Tibial artery (tissue), 4 donors: Measurements from ENCODE around the gene FHAD1.

Source experiments
- DNase-seq, 2 donors: peaks; one replicate each; pipeline ENCODE4 v3.0.0-alpha.2; 2019
- H3K27ac ChIP-seq, 2 donors: fragments of 200-600 bp; sonication (generic) in 1 of 2; 1 replicate in 1 of 2; 2 replicates in 1 of 2; pipeline ENCODE4 v1.5.1; 2018 to 2019; ENCODE audit warnings: mild to moderate bottlenecking in 1 of 2
- H3K27me3 ChIP-seq, 2 donors: fragments of 200-600 bp; sonication (generic) in 1 of 2; one replicate each; pipeline versions ENCODE4 v1.5.1 to v1.6.0; 2016 to 2019
- H3K36me3 ChIP-seq, 3 donors: fragments of 200-600 bp; sonication (generic) in 2 of 3; one replicate each; pipeline ENCODE4 v1.5.1; 2016 to 2019; ENCODE audit warnings: mild to moderate bottlenecking in 2 of 3
- H3K4me1 ChIP-seq, 4 donors: fragments of 200-600 bp; sonication (generic) in 2 of 4; 1 replicate in 3 of 4; 2 replicates in 1 of 4; pipeline ENCODE4 v1.5.1; 2016 to 2019
- H3K4me3 ChIP-seq, 2 donors: fragments of 200-600 bp; sonication (generic) in 1 of 2; 1 replicate in 1 of 2; 2 replicates in 1 of 2; pipeline ENCODE4 v1.5.1; 2018 to 2019; ENCODE audit warnings: mild to moderate bottlenecking in 2 of 2
- H3K9me3 ChIP-seq, 3 donors: fragments of 200-600 bp; sonication (generic) in 1 of 3; one replicate each; pipeline ENCODE4 v1.5.1; 2016 to 2019
- intact Hi-C: fragments of 100-400 bp; cut with DNase I; formaldehyde crosslinking; loops from one replicate; pipeline ENCODE4 v1.15.0; 2023; ENCODE audit warnings: low total_unique reads
- TF ChIP-seq, protein P1 (sequence below), 2 experiments: fragments of 200-600 bp in 1 of 2; fragments of 450-650 bp in 1 of 2; IDR thresholded peaks; one replicate each; pipeline ENCODE4 v1.5.1; 2017 to 2019; ENCODE audit warnings: antibody characterized with exemption in 2 of 2, mild to moderate bottlenecking in 1 of 2, moderate library complexity in 1 of 2

The FHAD1 gene

DNA sequence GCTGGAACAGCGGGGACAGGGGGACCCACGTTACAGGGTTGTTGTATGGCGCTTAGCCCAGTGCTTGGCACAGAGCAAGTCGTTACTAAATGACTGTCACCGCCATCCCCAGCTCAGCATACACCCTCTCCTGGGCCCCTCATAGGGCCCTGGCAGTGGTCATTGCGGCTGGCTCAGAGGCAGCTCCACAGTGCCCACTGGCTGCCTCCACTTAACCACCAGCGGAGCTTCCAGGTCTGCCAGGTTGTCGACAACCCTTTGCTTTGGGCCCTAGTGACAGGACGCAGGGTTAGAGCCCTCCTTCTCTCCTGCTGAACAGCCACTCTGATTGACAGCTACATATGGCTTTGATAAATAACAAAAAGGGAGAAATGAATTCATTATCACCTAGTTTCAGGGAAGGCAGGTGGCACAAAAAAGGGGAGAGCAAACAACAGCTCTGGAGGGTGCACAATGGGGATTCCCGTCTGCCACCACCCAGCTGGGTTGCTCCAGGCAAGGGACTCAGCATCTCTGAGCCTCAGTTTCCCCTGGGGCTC is 167.5 kb downstream of the FHAD1 start:
- Histone ChIP-seq H3K4me1 (peaks cover 0 to 43% (median 24%) of the 10 kb centered on the region in 4 donors), H3K9me3 (no peaks in the 10 kb centered on the region), H3K4me3 (no peak overlapping the region), H3K27me3 (no peaks in the 10 kb centered on the region), H3K36me3 (peaks cover 0 to 9% (median 6%) of the 10 kb centered on the region in 3 donors), H3K27ac (no peak overlapping the region)
- intact Hi-C loops: loop anchor here (5.0 kb wide), 1 partner anchor 87 kb away; no protein-coding TSS in a partner anchor
- TF ChIP-seq, protein P1, sequence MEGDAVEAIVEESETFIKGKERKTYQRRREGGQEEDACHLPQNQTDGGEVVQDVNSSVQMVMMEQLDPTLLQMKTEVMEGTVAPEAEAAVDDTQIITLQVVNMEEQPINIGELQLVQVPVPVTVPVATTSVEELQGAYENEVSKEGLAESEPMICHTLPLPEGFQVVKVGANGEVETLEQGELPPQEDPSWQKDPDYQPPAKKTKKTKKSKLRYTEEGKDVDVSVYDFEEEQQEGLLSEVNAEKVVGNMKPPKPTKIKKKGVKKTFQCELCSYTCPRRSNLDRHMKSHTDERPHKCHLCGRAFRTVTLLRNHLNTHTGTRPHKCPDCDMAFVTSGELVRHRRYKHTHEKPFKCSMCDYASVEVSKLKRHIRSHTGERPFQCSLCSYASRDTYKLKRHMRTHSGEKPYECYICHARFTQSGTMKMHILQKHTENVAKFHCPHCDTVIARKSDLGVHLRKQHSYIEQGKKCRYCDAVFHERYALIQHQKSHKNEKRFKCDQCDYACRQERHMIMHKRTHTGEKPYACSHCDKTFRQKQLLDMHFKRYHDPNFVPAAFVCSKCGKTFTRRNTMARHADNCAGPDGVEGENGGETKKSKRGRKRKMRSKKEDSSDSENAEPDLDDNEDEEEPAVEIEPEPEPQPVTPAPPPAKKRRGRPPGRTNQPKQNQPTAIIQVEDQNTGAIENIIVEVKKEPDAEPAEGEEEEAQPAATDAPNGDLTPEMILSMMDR (IDR thresholded peaks at IDR 0.05): no peak
- no peak for DNase-seq

DNA sequence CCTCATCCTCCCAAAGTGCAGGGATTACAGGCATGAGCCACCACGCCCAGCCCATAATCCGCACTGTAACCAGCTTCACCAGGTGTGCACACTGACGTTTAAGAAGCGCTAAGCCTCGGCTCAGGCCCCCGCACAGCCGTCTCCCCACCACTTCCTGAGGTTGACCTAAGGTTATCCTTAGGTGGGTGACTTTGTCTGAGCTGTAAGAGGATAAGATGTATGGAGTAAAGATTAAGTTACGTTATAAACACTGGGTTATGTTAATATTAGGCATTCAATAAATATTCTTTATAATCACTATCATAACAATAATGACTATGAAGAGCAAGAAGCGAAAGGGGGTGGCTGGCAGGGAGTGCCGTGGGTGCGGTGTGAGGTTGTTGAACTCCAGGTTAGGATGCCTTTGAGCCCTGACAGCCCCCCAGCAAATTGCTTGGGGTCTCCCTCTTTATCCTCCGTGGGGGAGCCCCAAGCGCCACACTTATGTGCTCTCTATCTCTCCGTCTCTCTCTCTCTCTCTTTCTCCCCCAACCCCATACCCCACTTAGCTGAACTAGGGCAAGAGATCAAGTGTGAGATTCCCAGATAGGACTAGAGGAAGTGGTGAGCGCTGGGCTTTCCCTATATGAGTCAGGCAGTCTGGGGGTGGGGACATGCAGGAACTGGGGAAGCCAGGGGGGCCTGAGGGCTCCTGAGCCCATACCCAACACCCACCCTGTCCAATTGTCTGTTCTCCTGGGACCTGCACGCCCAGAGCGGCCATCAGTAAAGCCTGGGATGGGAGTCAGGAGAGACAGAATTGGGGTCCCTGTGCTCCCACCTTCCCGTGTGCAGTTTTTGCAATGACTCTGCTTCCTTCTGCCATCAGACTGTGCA is 170.3 kb downstream of the FHAD1 start:
- peak in 1 of 2 donors; percentile 54 for DNase-seq
- TF ChIP-seq, protein P1 (IDR thresholded peaks at IDR 0.05): no peak
- Histone ChIP-seq H3K27me3 (no peaks in the 10 kb centered on the region), H3K4me3 (no peak overlapping the region), H3K27ac (no peak overlapping the region), H3K36me3 (peaks cover 0 to 9% (median 6%) of the 10 kb centered on the region in 3 donors), H3K4me1 (peaks cover 0 to 23% (median 4%) of the 10 kb centered on the region in 4 donors), H3K9me3 (no peaks in the 10 kb centered on the region)
- intact Hi-C loops: no loop called here

DNA sequence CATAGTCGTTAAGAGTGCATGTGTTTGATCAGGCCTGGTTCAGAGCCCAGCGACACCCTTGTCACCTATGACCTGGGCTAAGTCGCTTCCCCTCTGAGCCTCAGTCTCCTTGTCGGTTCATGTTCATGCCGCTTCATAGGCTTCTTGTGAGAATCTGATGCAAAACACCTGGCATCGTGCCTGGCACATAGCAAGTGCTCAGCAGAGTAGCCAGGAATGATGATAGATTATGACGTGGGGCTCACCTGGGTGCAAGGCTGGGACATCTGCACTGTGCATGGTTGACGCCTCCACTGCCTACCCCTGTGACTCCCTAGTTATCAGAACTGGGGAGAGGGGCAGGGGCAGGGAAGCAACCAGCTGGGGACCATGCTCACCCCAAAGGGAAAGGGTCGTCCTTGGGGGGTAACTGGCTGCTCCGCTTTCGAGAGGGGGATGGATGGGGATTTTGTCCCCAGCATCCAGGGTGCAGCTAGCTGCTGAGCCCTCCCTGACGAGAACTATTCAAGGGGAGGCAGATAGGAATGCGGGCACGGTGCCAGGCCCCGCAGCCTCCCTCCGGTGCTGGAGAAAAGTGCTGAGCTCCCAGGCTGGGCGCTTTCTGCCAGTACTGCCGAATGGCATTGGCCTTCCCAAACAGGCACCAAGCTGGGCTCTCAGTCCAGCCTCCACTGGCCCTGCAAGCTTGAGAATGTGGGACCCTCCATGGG is 171.9 kb downstream of the FHAD1 start:
- Histone ChIP-seq H3K4me3 (no peak overlapping the region), H3K27ac (no peak overlapping the region), H3K27me3 (no peaks in the 10 kb centered on the region), H3K9me3 (no peaks in the 10 kb centered on the region), H3K36me3 (peaks cover 0 to 5% (median 5%) of the 10 kb centered on the region in 3 donors), H3K4me1 (peaks cover 0 to 13% (median 3%) of the 10 kb centered on the region in 4 donors)
- intact Hi-C loops: no loop called here
- TF ChIP-seq, protein P1 (IDR thresholded peaks at IDR 0.05): no peak
- no peak for DNase-seq

DNA sequence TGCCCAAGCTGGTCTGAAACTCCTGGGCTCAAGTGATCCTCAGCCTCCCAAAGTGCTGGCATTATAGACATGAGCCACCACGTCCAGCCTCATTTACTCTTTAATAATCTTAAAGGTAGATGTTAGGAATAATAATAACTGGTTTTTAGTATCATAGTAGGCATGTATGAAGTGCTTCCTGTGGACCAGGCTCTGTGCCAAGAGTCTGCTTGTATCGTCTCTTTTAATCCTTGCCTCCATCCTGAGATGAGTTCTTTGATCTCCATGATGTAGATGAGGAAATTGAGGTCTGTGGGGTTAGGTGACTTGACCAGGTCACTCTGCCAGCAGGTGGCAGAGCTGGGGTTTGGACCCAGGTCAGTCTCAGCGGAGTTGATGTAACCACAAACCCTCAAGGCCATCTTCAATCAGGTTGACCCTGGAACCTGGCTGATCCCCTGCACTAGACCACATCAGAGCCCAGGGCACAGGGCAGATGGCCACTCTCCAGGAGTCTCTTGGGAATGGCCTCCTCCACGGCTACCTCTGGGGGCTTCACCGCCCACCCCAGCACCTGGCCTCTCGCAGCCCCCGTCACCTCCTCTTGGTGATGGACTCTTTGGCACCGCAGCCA is 173.9 kb downstream of the FHAD1 start:
- H3K9me3 ChIP-seq: no peaks in the 10 kb centered on the region
- intact Hi-C loops: no loop called here
- no peaks in the 10 kb centered on the region for H3K27me3 ChIP-seq
- no peak for DNase-seq
- TF ChIP-seq, protein P1 (IDR thresholded peaks at IDR 0.05): no peak
- no peak overlapping the region for H3K4me3 ChIP-seq
- H3K36me3 ChIP-seq: peaks cover 0 to 10% (median 6%) of the 10 kb centered on the region in 3 donors
- H3K4me1 ChIP-seq: peaks cover 0 to 9% (median 1%) of the 10 kb centered on the region in 4 donors
- H3K27ac ChIP-seq: no peak overlapping the region

DNA sequence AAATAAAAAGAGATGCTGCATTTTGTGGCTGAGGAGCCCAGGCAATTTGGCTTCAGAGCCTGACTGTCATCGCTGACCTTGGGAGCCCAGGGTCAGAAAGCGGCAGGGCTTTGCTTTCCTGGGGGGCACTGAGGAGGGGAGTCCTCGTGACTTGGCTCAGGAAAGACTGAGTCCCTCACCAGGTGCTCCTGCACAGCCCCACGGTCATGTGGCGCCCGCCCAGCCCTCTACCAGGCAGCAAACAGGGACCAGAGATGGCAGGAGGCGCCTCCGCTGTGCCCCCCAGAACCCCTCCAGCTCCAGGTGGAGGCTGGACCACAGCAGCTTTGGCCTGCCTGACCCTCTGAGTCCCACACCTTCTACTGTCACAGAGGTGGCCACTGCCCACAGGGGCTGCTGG is 175.8 kb downstream of the FHAD1 start:
- no peak for DNase-seq
- intact Hi-C loops: no loop called here
- Histone ChIP-seq H3K4me3 (no peak overlapping the region), H3K27me3 (no peaks in the 10 kb centered on the region), H3K9me3 (no peaks in the 10 kb centered on the region), H3K4me1 (peaks cover 0 to 5% (median 0%) of the 10 kb centered on the region in 4 donors), H3K27ac (no peak overlapping the region), H3K36me3 (peaks cover 0 to 27% (median 25%) of the 10 kb centered on the region in 3 donors)
- TF ChIP-seq, protein P1 (IDR thresholded peaks at IDR 0.05): no peak
